Neutrophil (primary cell): Measurements from ENCODE around the gene GFY.

Source experiments
- H3K27ac ChIP-seq: fragments of 200-600 bp; sonication (generic); 2 replicates; pipeline ENCODE4 v1.5.1; 2016; ENCODE audit warnings: mild to moderate bottlenecking, moderate library complexity
- H3K27me3 ChIP-seq: fragments of 200-600 bp; sonication (generic); 2 replicates; pipeline ENCODE4 v1.6.0; 2016; ENCODE audit warnings: mild to moderate bottlenecking
- H3K36me3 ChIP-seq: fragments of 200-600 bp; sonication (generic); 2 replicates; pipeline ENCODE4 v1.5.1; 2017
- H3K4me1 ChIP-seq, 2 experiments: fragments of 200-600 bp in 1 of 2; sonication (generic) in 1 of 2; 1 replicate in 1 of 2; 2 replicates in 1 of 2; pipeline versions ENCODE4 v1.5.1 to v1.6.1; 2013 to 2016; ENCODE audit warnings: low read depth in 1 of 2, low read length in 1 of 2, mild to moderate bottlenecking in 1 of 2, moderate library complexity in 1 of 2; ENCODE audit not compliant: control insufficient read depth in 1 of 2, insufficient read depth in 1 of 2
- H3K4me3 ChIP-seq, 2 experiments: fragments of 200-600 bp in 1 of 2; sonication (generic) in 1 of 2; 1 replicate in 1 of 2; 2 replicates in 1 of 2; pipeline ENCODE4 v1.5.1; 2013 to 2016; ENCODE audit warnings: low read depth in 1 of 2, low read length in 1 of 2, mild to moderate bottlenecking in 1 of 2, moderate library complexity in 1 of 2
- H3K9me3 ChIP-seq: fragments of 200-600 bp; sonication (generic); 2 replicates; pipeline ENCODE4 v1.5.1; 2016
- CTCF ChIP-seq: fragments of 200-600 bp; sonication (generic); IDR thresholded peaks from 2 replicates; pipeline ENCODE4 v1.5.1; 2016; ENCODE audit warnings: antibody characterized with exemption

The GFY gene

GRCh38 chr19:49448432-49448786 lies 23.2 kb downstream of the GFY start:
- no peak overlapping the region for H3K27ac ChIP-seq
- peaks cover 16% of the 10 kb centered on the region for H3K36me3 ChIP-seq
- H3K4me3 ChIP-seq: no peak overlapping the region
- no peaks in the 10 kb centered on the region for H3K27me3 ChIP-seq
- TF ChIP-seq CTCF: no peak
- peaks cover 21 to 22% of the 10 kb centered on the region in 2 experiments for H3K4me1 ChIP-seq
- H3K9me3 ChIP-seq: no peaks in the 10 kb centered on the region

DNA sequence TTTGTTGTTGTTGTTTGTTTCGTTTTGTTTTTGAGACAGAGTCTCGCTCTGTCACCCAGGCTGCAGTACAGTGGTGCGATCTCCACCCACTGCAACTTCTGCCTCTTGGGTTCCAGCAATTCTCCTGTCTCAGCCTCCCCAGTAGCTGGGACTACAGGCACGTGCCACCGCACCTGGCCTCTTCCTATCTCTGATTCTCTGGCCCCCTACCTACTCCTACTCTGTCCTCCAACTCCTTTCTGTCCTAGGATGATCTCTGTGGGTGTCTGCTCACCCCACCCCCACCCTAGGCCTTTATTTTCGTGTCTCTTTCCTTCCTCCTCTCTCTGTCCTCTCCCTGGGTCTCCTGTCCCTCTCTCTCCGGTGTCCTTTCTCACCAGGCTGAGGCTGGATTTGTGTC lies 25.2 kb downstream of the GFY start:
- no peak overlapping the region for H3K4me3 ChIP-seq
- no peaks in the 10 kb centered on the region for H3K27me3 ChIP-seq
- H3K27ac ChIP-seq: peak overlapping the region; percentile 45
- peaks cover 24 to 25% of the 10 kb centered on the region in 2 experiments for H3K4me1 ChIP-seq
- no peak for TF ChIP-seq CTCF
- no peaks in the 10 kb centered on the region for H3K9me3 ChIP-seq
- peaks cover 16% of the 10 kb centered on the region for H3K36me3 ChIP-seq

DNA sequence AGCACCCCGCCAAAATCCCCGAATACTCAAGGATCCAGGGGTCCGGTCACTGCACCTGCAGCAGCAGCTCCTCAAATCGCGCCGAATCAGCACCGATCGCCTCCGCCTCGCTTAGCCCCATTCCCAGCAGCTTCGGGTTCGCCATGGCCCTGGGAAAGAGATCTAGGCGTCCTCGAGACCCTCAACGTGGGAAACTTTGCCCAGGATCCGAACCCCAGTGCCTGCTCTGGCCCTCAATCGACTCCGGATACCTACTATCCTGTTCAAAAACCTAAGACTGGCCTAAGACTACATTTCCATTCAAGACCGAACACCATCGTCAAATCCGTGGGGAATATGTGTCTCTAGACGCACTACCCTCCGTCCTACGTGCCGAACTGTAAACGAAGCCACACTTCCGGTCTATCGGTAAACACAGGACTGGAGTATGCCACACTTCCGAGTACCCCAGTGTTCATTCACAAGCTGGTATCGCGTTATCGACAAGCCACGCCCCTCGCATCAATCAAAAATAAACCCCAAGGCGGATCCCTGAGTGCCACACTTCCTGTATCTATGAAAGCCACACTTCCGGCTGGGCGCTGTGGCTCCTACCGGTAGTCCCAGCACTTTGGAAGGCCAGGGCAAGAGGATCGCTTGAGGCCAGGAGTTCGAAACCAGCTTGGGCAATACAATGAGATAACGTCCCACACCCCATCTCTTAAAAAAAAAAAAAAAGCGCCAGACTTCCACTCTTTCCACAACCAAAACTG lies 26.4 kb downstream of the GFY start, which contains the start of gene PIH1D1:
Gene PIH1D1, minus strand, starts transcription at position 385 of the 752 bp plus-strand sequence. Its CDS starts 240 bp downstream, at position 145.
- Histone ChIP-seq H3K4me1 (peaks cover 24 to 25% of the 10 kb centered on the region in 2 experiments), H3K27ac (peak within 1 kb of the TSS; percentile 88), H3K4me3 (peak within 1 kb of the TSS; percentile 83 to 97), H3K36me3 (peaks cover 13% of the 10 kb centered on the region), H3K27me3 (no peaks in the 10 kb centered on the region), H3K9me3 (no peaks in the 10 kb centered on the region)
- TF ChIP-seq CTCF: peak; percentile 10

GRCh38 chr19:49453013-49453756 lies 28.0 kb downstream of the GFY start, which contains the start of gene ALDH16A1:
TSS of gene ALDH16A1 (plus strand) at chr19:49453225. CDS start at chr19:49453332, 107 bp downstream.
- no peaks in the 10 kb centered on the region for H3K9me3 ChIP-seq
- peak within 1 kb of the TSS; percentile 83 to 97 for H3K4me3 ChIP-seq
- TF ChIP-seq CTCF: peak; percentile 53
- H3K27me3 ChIP-seq: no peaks in the 10 kb centered on the region
- peaks cover 24 to 25% of the 10 kb centered on the region in 2 experiments for H3K4me1 ChIP-seq
- no peaks in the 10 kb centered on the region for H3K36me3 ChIP-seq
- H3K27ac ChIP-seq: peak within 1 kb of the TSS; percentile 88

GRCh38 chr19:49453757-49454240 lies 28.6 kb downstream of the GFY start:
- no peak for TF ChIP-seq CTCF
- Histone ChIP-seq H3K4me3 (peak overlapping the region; percentile 83 to 97), H3K9me3 (no peaks in the 10 kb centered on the region), H3K36me3 (no peaks in the 10 kb centered on the region), H3K27ac (peak overlapping the region; percentile 88), H3K4me1 (peaks cover 24 to 25% of the 10 kb centered on the region in 2 experiments), H3K27me3 (no peaks in the 10 kb centered on the region)
